WERI-Rb-1 (cell line): ENCODE data around the gene TEX26.

Source experiments
- DNase-seq: peaks from one replicate; pipeline ENCODE4 v3.0.0-alpha.2; 2020
- H3K27ac ChIP-seq: fragments of 250-450 bp; sonication (Bioruptor Pico); 2 replicates; pipeline ENCODE4 v1.5.1; 2020; ENCODE audit warnings: mild to moderate bottlenecking, moderate library complexity
- H3K27me3 ChIP-seq: fragments of 250-450 bp; sonication (Bioruptor Pico); 2 replicates; pipeline ENCODE4 v1.5.1; 2021; ENCODE audit warnings: mild to moderate bottlenecking, low read depth, moderate library complexity; ENCODE audit not compliant: insufficient read depth, severe bottlenecking
- H3K36me3 ChIP-seq: fragments of 250-450 bp; sonication (Bioruptor Pico); 2 replicates; pipeline ENCODE4 v1.5.1; 2020; ENCODE audit warnings: mild to moderate bottlenecking, moderate library complexity
- H3K4me3 ChIP-seq: 2 replicates; pipeline ENCODE4 v1.5.1; 2011; ENCODE audit warnings: low read depth, mild to moderate bottlenecking, control low read depth, low read length
- H3K9me3 ChIP-seq: fragments of 250-450 bp; sonication (Bioruptor Pico); 2 replicates; pipeline ENCODE4 v1.5.1; 2021; ENCODE audit warnings: mild to moderate bottlenecking, moderate library complexity; ENCODE audit not compliant: severe bottlenecking
- CTCF ChIP-seq: IDR thresholded peaks from 2 replicates; pipeline ENCODE4 v1.5.1; 2011; ENCODE audit warnings: low read depth, mild to moderate bottlenecking, control low read depth, inconsistent platforms, low read length

TEX26 gene

GRCh38 chr13:31011901-31012654 is 79.6 kb downstream of the TEX26 start:
- H3K27ac ChIP-seq = no peak overlapping the region

GRCh38 chr13:31012655-31013024 is 80.2 kb downstream of the TEX26 start:
- no peaks in the 10 kb centered on the region for H3K9me3 ChIP-seq
- no peak overlapping the region for H3K4me3 ChIP-seq
- no peak overlapping the region for H3K27ac ChIP-seq
- no peak for DNase-seq
- H3K36me3 ChIP-seq = no peaks in the 10 kb centered on the region
- no peaks in the 10 kb centered on the region for H3K27me3 ChIP-seq
- TF ChIP-seq CTCF = 0 out of 2 replicates have a peak, but pooled peaks have one; percentile 13

More at GRCh38 chr13:31011901-31012654, 79.6 kb downstream of the TEX26 start:
- H3K4me3 ChIP-seq = no peak overlapping the region
- TF ChIP-seq CTCF = no peak
- no peaks in the 10 kb centered on the region for H3K9me3 ChIP-seq
- no peak for DNase-seq
- no peaks in the 10 kb centered on the region for H3K36me3 ChIP-seq
- H3K27me3 ChIP-seq = no peaks in the 10 kb centered on the region

- H3K4me3 ChIP-seq = no peak overlapping the region
- no peaks in the 10 kb centered on the region for H3K9me3 ChIP-seq
- no peak for TF ChIP-seq CTCF
- no peaks in the 10 kb centered on the region for H3K36me3 ChIP-seq
- no peak overlapping the region for H3K27ac ChIP-seq
- H3K27me3 ChIP-seq = no peaks in the 10 kb centered on the region
- no peak for DNase-seq
Observed at GRCh38 chr13:31014456-31014855, 82.0 kb downstream of the TEX26 start.

- Histone ChIP-seq H3K9me3 (no peaks in the 10 kb centered on the region), H3K27me3 (no peaks in the 10 kb centered on the region), H3K4me3 (no peak overlapping the region), H3K36me3 (no peaks in the 10 kb centered on the region), H3K27ac (no peak overlapping the region)
- DNase-seq = no peak
- no peak for TF ChIP-seq CTCF
Observed at GRCh38 chr13:31015199-31015598, 82.7 kb downstream of the TEX26 start.

- no peak for TF ChIP-seq CTCF
- Histone ChIP-seq H3K36me3 (no peaks in the 10 kb centered on the region), H3K4me3 (no peak overlapping the region), H3K27ac (no peak overlapping the region), H3K27me3 (no peaks in the 10 kb centered on the region), H3K9me3 (no peaks in the 10 kb centered on the region)
- DNase-seq = no peak
Observed at GRCh38 chr13:31016342-31017325, 84.2 kb downstream of the TEX26 start.
